Measurements from ENCODE around the gene SYCE1L.
"Not testable (repeated sequence)": the region's sequence is repeated elsewhere in the genome, so short reads cannot be mapped to it uniquely, and the experiment has no call there.

DNA sequence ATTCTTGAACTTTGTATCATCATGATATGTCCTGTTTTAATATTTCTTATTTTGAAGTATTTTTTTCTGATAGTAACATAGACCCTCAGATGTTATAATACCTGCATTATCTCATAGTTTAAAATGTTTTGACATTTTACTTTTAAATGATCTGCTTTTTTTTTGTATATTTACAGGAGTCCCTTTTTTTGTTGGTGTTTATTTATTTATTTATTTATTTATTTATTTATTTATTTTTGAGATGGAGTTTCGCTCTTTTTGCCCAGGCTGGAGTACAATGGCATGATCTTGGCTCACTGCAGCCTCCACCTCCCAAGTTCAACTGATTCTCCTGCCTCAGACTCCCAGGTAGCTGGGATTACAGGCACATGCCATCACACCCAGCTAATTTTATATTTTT, 12.9 kb upstream of the SYCE1L start:
- TF ChIP-seq, protein P1, sequence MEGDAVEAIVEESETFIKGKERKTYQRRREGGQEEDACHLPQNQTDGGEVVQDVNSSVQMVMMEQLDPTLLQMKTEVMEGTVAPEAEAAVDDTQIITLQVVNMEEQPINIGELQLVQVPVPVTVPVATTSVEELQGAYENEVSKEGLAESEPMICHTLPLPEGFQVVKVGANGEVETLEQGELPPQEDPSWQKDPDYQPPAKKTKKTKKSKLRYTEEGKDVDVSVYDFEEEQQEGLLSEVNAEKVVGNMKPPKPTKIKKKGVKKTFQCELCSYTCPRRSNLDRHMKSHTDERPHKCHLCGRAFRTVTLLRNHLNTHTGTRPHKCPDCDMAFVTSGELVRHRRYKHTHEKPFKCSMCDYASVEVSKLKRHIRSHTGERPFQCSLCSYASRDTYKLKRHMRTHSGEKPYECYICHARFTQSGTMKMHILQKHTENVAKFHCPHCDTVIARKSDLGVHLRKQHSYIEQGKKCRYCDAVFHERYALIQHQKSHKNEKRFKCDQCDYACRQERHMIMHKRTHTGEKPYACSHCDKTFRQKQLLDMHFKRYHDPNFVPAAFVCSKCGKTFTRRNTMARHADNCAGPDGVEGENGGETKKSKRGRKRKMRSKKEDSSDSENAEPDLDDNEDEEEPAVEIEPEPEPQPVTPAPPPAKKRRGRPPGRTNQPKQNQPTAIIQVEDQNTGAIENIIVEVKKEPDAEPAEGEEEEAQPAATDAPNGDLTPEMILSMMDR (IDR thresholded peaks at IDR 0.05; ENCODE audit: low read depth, low read length, missing input control), result not testable (repeated sequence)
- not testable (repeated sequence) for TF ChIP-seq TAF1 (conservative IDR thresholded peaks at IDR 0.05); JUND (IDR thresholded peaks at IDR 0.05); SP1 (IDR thresholded peaks at IDR 0.05); RAD21 (IDR thresholded peaks at IDR 0.05); GABPA (IDR thresholded peaks at IDR 0.05 in 1 of 2, conservative IDR thresholded peaks at IDR 0.05 in 1 of 2); FOXA2 (IDR thresholded peaks at IDR 0.05); HNF4A (conservative IDR thresholded peaks at IDR 0.05); EGR1 (IDR thresholded peaks at IDR 0.05; ENCODE audit: low read depth in 2 of 2); FOXA1 (IDR thresholded peaks at IDR 0.05)
- TF ChIP-seq, protein P2, sequence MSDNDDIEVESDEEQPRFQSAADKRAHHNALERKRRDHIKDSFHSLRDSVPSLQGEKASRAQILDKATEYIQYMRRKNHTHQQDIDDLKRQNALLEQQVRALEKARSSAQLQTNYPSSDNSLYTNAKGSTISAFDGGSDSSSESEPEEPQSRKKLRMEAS (IDR thresholded peaks at IDR 0.05), result not testable (repeated sequence)
- TF ChIP-seq, protein P3, sequence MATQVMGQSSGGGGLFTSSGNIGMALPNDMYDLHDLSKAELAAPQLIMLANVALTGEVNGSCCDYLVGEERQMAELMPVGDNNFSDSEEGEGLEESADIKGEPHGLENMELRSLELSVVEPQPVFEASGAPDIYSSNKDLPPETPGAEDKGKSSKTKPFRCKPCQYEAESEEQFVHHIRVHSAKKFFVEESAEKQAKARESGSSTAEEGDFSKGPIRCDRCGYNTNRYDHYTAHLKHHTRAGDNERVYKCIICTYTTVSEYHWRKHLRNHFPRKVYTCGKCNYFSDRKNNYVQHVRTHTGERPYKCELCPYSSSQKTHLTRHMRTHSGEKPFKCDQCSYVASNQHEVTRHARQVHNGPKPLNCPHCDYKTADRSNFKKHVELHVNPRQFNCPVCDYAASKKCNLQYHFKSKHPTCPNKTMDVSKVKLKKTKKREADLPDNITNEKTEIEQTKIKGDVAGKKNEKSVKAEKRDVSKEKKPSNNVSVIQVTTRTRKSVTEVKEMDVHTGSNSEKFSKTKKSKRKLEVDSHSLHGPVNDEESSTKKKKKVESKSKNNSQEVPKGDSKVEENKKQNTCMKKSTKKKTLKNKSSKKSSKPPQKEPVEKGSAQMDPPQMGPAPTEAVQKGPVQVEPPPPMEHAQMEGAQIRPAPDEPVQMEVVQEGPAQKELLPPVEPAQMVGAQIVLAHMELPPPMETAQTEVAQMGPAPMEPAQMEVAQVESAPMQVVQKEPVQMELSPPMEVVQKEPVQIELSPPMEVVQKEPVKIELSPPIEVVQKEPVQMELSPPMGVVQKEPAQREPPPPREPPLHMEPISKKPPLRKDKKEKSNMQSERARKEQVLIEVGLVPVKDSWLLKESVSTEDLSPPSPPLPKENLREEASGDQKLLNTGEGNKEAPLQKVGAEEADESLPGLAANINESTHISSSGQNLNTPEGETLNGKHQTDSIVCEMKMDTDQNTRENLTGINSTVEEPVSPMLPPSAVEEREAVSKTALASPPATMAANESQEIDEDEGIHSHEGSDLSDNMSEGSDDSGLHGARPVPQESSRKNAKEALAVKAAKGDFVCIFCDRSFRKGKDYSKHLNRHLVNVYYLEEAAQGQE (IDR thresholded peaks at IDR 0.05), result not testable (repeated sequence)
- TF ChIP-seq, protein P4, sequence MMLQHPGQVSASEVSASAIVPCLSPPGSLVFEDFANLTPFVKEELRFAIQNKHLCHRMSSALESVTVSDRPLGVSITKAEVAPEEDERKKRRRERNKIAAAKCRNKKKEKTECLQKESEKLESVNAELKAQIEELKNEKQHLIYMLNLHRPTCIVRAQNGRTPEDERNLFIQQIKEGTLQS (IDR thresholded peaks at IDR 0.05), result not testable (repeated sequence)
